Germinal center (tissue), 1 donor: ENCODE data around the gene FGFR2.

Source experiments
- DNase-seq: peaks from one replicate; pipeline ENCODE4 v3.0.0; 2012; ENCODE audit warnings: mixed read lengths, low spot score

The FGFR2 gene

GRCh38 chr10:121452581-121452980 is 145.7 kb downstream of the FGFR2 start:
- DNase-seq = no peak

- DNase-seq = no peak
Observed at GRCh38 chr10:121450247-121450646, 148.0 kb downstream of the FGFR2 start.

- no peak for DNase-seq
Observed at GRCh38 chr10:121449482-121449924, 148.7 kb downstream of the FGFR2 start.

GRCh38 chr10:121448766-121449421 is 149.3 kb downstream of the FGFR2 start:
- no peak for DNase-seq

- no peak for DNase-seq
Observed at GRCh38 chr10:121444520-121445165, 153.6 kb downstream of the FGFR2 start.

- DNase-seq = no peak
Observed at GRCh38 chr10:121442086-121442935, 155.9 kb downstream of the FGFR2 start.

- DNase-seq = no peak
Observed at GRCh38 chr10:121440461-121440860, 157.8 kb downstream of the FGFR2 start.

GRCh38 chr10:121438333-121438732 is 159.9 kb downstream of the FGFR2 start:
- DNase-seq = no peak

- DNase-seq = no peak
Observed at GRCh38 chr10:121437596-121437995, 160.6 kb downstream of the FGFR2 start.

- DNase-seq = no peak
Observed at GRCh38 chr10:121436630-121437341, 161.5 kb downstream of the FGFR2 start.

- no peak for DNase-seq
Observed at GRCh38 chr10:121436281-121436629, 162.0 kb downstream of the FGFR2 start.

- no peak for DNase-seq
Observed at GRCh38 chr10:121435099-121435875, 163.0 kb downstream of the FGFR2 start.

GRCh38 chr10:121433965-121434364 is 164.3 kb downstream of the FGFR2 start:
- DNase-seq = no peak

GRCh38 chr10:121428867-121429266 is 169.4 kb downstream of the FGFR2 start:
- no peak for DNase-seq
